ENCODE measurements around the gene MED7.
A peak's percentile ranks its signal among the peaks of the same experiment; 100 is the strongest.

MED7 gene

GRCh38 chr5:157157293-157157891, 14.7 kb upstream of the MED7 start:
- POLR2A ChIA-PET, result no interaction called here
- TF ChIP-seq CTCF (IDR thresholded peaks at IDR 0.05; ENCODE audit: control extremely low read depth, extremely low read depth, low read depth, missing control alignments), result no peak
- DNase-seq (ENCODE audit: extremely low spot score), result no peak
- CTCF ChIA-PET, result interaction anchor here (1.3 to 3.6 kb wide), 4 partner anchors 8 to 586 kb away, joined by 6 to 11 read pairs (median 8); partner anchors contain the start of gene LSM11

- CTCF ChIA-PET, result interaction anchor here (1.2 to 3.6 kb wide), 4 partner anchors 10 to 98 kb away, joined by 3 to 10 read pairs (median 3); no protein-coding TSS in a partner anchor
- no peak for DNase-seq (ENCODE audit: extremely low spot score)
- POLR2A ChIA-PET, result no interaction called here
- TF ChIP-seq CTCF (IDR thresholded peaks at IDR 0.05; ENCODE audit: control extremely low read depth, extremely low read depth, low read depth, missing control alignments), result no peak
Measured at GRCh38 chr5:157155297-157155696, 12.6 kb upstream of the MED7 start.

- ChIA-PET CTCF (interaction anchor here (1.3 to 4.3 kb wide), 6 partner anchors 11 to 162 kb away, joined by 3 to 45 read pairs (median 17); no protein-coding TSS in a partner anchor), POLR2A (no interaction called here)
- TF ChIP-seq CTCF (IDR thresholded peaks at IDR 0.05; ENCODE audit: control extremely low read depth, extremely low read depth, low read depth, missing control alignments), result no peak
- no peak for DNase-seq (ENCODE audit: extremely low spot score)
Measured at GRCh38 chr5:157150995-157151394, 8.3 kb upstream of the MED7 start.

- ChIA-PET POLR2A (no interaction called here), CTCF (interaction anchor here (0.6 to 4.3 kb wide), 44 partner anchors 9 to 594 kb away, joined by 3 to 45 read pairs (median 4); partner anchors contain the start of gene LSM11)
- DNase-seq (ENCODE audit: extremely low spot score), result peak; percentile 71
- peak; percentile 77 for TF ChIP-seq CTCF (IDR thresholded peaks at IDR 0.05; ENCODE audit: control extremely low read depth, extremely low read depth, low read depth, missing control alignments)
Measured at GRCh38 chr5:157148734-157149615, 6.3 kb upstream of the MED7 start.

GRCh38 chr5:157143127-157143971, 684 bp upstream of the MED7 start:
- ChIA-PET POLR2A (interaction anchor here (0.5 to 1.8 kb wide), 5 partner anchors 11 to 714 kb away, joined by 3 to 6 read pairs (median 5); no protein-coding TSS in a partner anchor), CTCF (interaction anchor here (0.7 to 3.8 kb wide), 9 partner anchors 11 to 250 kb away, joined by 3 to 31 read pairs (median 3); no protein-coding TSS in a partner anchor)
- TF ChIP-seq CTCF (IDR thresholded peaks at IDR 0.05; ENCODE audit: control extremely low read depth, extremely low read depth, low read depth, missing control alignments), result no peak
- peak; percentile 69 for DNase-seq (ENCODE audit: extremely low spot score)

GRCh38 chr5:157137691-157138090, 5.0 kb downstream of the MED7 start:
- CTCF ChIA-PET, result interaction anchor here (1.0 to 1.9 kb wide), 4 partner anchors 12 to 223 kb away, joined by 3 to 5 read pairs (median 3); no protein-coding TSS in a partner anchor
- no peak for TF ChIP-seq CTCF (IDR thresholded peaks at IDR 0.05; ENCODE audit: control extremely low read depth, extremely low read depth, low read depth, missing control alignments)
- DNase-seq (ENCODE audit: extremely low spot score), result no peak
- POLR2A ChIA-PET, result no interaction called here

Measured in GM10248 (cell line).